Measurements from ENCODE around the gene B3GAT1. TPM values are rescaled to one million over a fixed set of nuclear protein-coding genes. Genes with fewer than 3 reads are reported as not detected.

Gene B3GAT1
- total RNA-seq, 4 donors from 2014 or later: 0.26 to 0.93 (median 0.36) TPM

DNA sequence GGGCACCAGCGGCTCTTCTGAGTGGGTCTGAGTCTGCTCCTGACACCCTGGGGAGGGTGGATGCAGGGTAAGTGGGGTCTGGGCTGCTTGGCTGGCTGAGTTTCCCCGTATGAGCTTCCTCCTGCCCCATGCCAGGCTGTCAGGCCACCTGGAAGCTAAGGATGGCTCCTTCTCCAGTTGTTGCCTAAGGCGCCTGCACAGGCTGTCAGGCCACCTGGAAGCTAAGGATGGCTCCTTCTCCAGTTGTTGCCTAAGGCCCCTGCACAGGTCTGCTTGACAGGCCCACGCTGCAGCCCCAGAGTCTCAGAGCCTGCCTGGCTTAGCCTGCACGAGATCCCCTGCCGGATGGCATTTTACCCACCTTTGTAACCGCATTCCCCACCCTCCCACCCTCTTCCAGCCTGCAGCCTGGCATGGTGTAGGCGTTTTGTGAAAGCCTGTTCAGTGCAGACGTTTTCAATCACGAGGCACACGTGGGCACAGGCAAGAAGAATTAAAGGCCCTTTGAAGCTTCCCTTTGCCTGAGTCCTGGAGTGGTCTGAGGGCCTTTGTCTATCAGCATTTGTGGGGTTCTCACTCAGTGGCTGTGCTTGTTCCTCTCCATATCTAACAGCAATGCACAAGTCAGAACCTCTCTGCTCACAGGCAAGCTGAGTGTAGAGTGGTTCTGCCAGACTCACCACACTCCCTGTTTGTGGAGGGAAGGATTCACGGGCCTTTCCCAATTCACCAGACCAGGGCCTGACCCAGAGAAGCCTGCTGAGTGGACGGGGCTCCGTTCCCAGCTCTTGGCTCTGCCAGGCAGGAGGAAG lies 40.2 kb upstream of the B3GAT1 start:
- H3K27ac ChIP-seq: no peak overlapping the region
- H3K36me3 ChIP-seq: no peaks in the 10 kb centered on the region
- TF ChIP-seq, protein P1, sequence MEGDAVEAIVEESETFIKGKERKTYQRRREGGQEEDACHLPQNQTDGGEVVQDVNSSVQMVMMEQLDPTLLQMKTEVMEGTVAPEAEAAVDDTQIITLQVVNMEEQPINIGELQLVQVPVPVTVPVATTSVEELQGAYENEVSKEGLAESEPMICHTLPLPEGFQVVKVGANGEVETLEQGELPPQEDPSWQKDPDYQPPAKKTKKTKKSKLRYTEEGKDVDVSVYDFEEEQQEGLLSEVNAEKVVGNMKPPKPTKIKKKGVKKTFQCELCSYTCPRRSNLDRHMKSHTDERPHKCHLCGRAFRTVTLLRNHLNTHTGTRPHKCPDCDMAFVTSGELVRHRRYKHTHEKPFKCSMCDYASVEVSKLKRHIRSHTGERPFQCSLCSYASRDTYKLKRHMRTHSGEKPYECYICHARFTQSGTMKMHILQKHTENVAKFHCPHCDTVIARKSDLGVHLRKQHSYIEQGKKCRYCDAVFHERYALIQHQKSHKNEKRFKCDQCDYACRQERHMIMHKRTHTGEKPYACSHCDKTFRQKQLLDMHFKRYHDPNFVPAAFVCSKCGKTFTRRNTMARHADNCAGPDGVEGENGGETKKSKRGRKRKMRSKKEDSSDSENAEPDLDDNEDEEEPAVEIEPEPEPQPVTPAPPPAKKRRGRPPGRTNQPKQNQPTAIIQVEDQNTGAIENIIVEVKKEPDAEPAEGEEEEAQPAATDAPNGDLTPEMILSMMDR (IDR thresholded peaks at IDR 0.05): no peak
- no peak for TF ChIP-seq EP300 (IDR thresholded peaks at IDR 0.05)
- TF ChIP-seq POLR2AphosphoS5 (IDR thresholded peaks at IDR 0.05): no peak
- TF ChIP-seq POLR2A (IDR thresholded peaks at IDR 0.05): no peak
- DNase-seq (ENCODE audit: low spot score in 2 of 2): no peak
- peaks cover 4% of the 10 kb centered on the region for H3K27me3 ChIP-seq
- WGBS: 71% methylated on average over 11 of the region's 14 CpGs
- H3K4me1 ChIP-seq: no peaks in the 10 kb centered on the region
- peaks cover 12% of the 10 kb centered on the region for H3K9me3 ChIP-seq
- no peak overlapping the region for H3K4me3 ChIP-seq

DNA sequence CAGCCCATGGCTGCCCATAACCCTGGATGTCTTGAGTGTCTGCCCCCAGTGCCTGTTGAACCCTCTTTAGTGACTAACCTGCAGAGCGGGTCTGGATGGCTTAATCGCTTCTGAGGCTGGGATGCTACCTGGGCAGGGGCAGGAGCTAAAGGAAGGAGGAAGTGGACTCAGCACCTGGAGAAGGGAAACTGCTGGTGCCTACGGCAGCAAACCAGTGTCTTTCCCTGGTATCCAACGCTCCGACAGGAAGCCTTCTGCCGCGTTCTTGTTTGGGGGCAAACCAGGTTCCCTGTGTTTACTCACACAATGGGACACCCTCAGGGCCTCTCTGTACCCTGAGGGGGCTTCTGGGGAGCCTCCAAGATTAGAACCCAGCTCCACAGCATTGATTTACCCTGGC lies 38.1 kb upstream of the B3GAT1 start:
- H3K36me3 ChIP-seq: no peaks in the 10 kb centered on the region

GRCh38 chr11:134449713-134450112 lies 37.7 kb upstream of the B3GAT1 start:
- no peak overlapping the region for H3K27ac ChIP-seq
- H3K9me3 ChIP-seq: peaks cover 3% of the 10 kb centered on the region
- TF ChIP-seq EP300 (IDR thresholded peaks at IDR 0.05) (no peak), POLR2A (IDR thresholded peaks at IDR 0.05) (no peak), POLR2AphosphoS5 (IDR thresholded peaks at IDR 0.05) (no peak)
- TF ChIP-seq, protein P1 (IDR thresholded peaks at IDR 0.05): no peak
- no peak for DNase-seq (ENCODE audit: low spot score in 2 of 2)
- H3K27me3 ChIP-seq: peaks cover 4% of the 10 kb centered on the region
- 80% methylated on average over 3 of the region's 7 CpGs for WGBS
- H3K4me3 ChIP-seq: no peak overlapping the region
- H3K4me1 ChIP-seq: no peaks in the 10 kb centered on the region
- no peaks in the 10 kb centered on the region for H3K36me3 ChIP-seq

More for the DNA sequence above, 38.1 kb upstream of the B3GAT1 start:
- H3K27me3 ChIP-seq: peaks cover 4% of the 10 kb centered on the region
- no peaks in the 10 kb centered on the region for H3K4me1 ChIP-seq
- TF ChIP-seq, protein P1 (IDR thresholded peaks at IDR 0.05): no peak
- no peak for TF ChIP-seq POLR2AphosphoS5 (IDR thresholded peaks at IDR 0.05)
- H3K27ac ChIP-seq: no peak overlapping the region
- no peak for DNase-seq (ENCODE audit: low spot score in 2 of 2)
- no peak overlapping the region for H3K4me3 ChIP-seq
- WGBS: 86% methylated on average over 7 of the region's 7 CpGs
- peaks cover 3% of the 10 kb centered on the region for H3K9me3 ChIP-seq

DNA sequence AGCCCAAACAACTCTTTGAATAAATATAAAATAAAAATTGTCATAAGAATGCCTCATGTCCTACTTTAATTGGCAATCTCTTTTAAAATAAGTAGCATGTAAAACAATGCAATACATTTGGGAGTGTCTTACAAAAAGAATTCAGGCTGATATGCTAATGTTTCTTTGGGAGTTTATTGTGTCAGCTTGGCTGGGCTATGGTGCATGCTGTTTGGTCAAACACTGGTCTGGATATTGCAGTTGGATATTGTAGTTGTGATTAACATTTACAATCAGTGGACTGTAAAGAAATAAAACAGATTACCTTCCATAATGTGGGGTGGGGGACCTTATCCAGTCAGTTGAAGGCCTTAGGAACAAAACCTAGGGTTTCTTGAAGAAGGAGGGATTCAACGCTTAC lies 37.0 kb upstream of the B3GAT1 start:
- H3K4me1 ChIP-seq: no peaks in the 10 kb centered on the region
- TF ChIP-seq POLR2AphosphoS5 (IDR thresholded peaks at IDR 0.05) (no peak), POLR2A (IDR thresholded peaks at IDR 0.05) (no peak), EP300 (IDR thresholded peaks at IDR 0.05) (no peak)
- TF ChIP-seq, protein P1 (IDR thresholded peaks at IDR 0.05): no peak
- no peaks in the 10 kb centered on the region for H3K36me3 ChIP-seq
- peaks cover 4% of the 10 kb centered on the region for H3K27me3 ChIP-seq
- H3K4me3 ChIP-seq: no peak overlapping the region
- no peak for DNase-seq (ENCODE audit: low spot score in 2 of 2)
- peaks cover 3% of the 10 kb centered on the region for H3K9me3 ChIP-seq
- WGBS: 88% methylated on average over 1 of the region's 1 CpG
- no peak overlapping the region for H3K27ac ChIP-seq

GRCh38 chr11:134447696-134448095 lies 35.7 kb upstream of the B3GAT1 start:
- no peaks in the 10 kb centered on the region for H3K4me1 ChIP-seq
- peaks cover 8% of the 10 kb centered on the region for H3K27me3 ChIP-seq
- TF ChIP-seq, protein P1 (IDR thresholded peaks at IDR 0.05): no peak
- no peak for TF ChIP-seq POLR2AphosphoS5 (IDR thresholded peaks at IDR 0.05)
- no peak for DNase-seq (ENCODE audit: low spot score in 2 of 2)
- WGBS: 89% methylated on average over 27 of the region's 27 CpGs
- H3K9me3 ChIP-seq: peaks cover 3% of the 10 kb centered on the region
- no peak overlapping the region for H3K27ac ChIP-seq
- H3K36me3 ChIP-seq: no peaks in the 10 kb centered on the region
- no peak overlapping the region for H3K4me3 ChIP-seq
